ENCODE data around the gene MYLK.

The MYLK gene

DNA sequence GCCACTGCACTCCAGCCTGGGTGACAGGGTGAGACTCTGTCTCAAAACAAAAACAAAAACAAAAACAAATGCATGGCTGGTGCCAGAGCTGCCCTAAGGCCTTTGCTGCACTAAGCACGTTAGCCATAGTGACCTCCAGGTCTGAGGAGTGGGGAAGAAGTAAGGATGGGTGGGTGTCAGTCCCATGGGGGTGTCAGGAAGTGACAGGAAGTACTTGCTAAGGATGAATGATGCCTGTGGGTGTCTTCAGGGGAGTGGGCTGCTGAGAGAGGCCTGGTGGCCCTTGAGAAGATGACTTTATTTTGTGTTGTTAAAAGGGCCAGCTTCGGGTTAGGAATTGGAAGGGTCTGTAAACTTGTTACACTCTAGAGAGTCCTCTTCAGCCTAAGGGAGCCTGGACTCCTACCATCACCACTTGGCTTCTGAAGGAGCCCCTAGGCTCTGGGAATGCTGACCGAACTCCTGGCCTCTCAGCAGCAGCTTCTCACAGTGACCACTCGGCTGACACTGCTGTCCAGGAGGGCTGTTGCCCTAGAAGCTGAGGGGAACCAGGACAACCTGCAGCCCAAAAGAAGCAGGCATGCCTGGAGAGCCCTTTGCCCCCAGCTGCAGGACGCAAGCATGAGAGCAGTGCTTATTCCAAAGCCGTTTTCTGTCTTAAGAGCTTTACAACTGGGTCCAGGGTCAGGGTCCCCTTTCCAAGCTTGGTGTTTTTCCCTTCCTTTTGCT is 116.4 kb downstream of the MYLK start:
- DNase-seq = no peak

DNA sequence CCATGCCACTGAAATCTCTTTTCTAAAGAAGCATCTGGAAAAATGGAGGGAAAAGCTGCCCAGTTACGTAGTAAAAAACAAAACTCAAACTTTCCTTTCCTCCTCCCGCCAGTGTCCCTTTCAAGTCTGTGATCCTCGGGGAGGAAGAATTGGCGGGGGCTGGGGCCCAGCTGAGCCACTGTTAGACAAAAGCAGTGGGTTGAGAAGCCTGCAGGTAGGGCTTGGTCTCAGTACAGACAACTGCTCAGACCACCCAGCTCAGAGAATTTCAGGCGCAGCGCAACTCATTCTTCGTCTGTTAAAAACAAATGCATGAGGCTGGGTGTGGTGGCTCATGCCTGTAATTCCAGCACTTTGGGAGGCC is 117.1 kb downstream of the MYLK start:
- no peak for DNase-seq

DNA sequence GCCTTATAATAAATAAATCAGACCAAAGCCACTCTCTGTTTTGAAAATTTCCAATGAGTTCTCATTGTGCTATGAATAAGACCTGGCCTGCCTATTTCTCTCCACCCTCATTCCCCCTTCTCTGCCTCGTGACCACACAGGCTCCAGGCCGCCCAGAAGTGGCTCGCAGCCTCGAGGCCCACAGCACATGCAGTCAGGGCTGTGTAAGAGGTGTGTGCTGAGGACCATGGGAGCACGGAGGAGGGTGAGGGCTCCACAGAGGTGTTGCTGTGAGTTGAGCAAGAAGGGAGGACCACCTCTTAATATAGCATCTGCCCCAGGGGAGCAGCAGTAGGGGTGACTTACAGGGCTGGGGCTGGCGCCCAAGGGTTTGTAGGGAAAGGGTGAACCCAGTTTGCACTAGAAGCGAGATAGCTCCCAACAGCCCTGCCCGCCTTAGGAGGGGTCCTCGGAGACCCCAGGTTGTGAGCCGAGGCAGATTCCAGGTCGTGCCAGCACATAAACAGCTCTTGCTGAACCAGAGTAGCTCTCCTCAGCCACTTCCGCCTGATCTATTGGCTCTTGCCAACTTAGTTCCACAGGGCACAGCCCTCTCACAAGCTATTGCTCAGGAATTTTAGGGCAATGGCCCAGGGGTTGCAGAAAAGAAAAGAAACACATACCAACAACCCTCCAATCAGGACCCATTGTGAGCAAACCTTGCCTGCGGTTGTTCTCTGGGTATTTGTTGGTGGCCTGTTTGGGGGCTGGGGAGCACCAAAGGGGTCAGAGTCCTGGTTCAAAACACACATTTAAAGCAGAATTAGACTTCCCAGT is 117.7 kb downstream of the MYLK start:
- DNase-seq = no peak

DNA sequence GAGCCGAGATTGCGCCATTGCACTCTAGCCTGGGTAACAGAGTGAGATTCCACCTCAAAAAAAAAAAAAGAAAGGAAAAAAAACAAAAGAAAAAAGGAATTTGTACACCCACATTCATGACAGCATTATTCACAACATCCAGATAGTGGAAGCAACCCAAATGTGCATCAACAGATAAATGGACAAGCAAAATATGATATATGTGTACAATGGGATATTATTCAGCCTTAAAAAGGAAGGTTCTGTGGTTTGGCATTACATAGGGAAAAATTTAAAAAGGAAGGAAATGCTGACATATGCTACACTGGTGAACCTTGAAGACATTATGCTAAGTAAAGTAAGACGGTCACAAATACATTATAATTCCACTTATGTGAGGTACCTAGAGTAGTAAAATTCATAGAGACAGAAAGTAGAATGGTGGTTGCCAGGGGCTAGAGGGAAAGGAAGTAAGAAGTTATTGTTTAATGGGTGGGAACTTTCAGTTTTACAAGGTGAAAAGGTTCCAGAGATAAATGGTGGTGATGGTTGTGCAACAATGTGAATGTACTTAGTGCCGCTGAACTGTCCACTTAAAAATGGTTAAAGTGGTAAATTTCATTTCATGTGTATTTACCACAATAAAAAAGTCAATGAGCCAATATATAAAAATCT is 118.5 kb downstream of the MYLK start:
- no peak for DNase-seq

DNA sequence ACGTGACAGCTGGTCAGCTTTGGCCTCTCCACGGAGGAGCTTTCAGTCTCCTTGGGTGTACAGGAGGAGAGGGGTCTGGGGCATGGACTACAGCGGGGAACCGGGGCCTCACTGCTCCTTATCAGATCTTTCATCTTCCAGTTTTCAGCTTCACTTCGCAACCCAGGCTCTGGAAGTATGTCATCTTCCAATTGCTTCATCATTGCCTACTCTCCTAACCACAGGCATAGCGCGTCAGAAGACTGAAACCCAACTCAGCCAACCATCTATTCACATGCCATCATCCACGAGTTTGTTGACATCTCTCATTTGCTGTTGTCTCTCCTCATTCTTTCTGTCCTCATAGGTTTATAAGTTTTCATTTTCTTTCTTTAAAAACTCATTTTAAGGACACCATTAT is 119.5 kb downstream of the MYLK start:
- DNase-seq = no peak

DNA sequence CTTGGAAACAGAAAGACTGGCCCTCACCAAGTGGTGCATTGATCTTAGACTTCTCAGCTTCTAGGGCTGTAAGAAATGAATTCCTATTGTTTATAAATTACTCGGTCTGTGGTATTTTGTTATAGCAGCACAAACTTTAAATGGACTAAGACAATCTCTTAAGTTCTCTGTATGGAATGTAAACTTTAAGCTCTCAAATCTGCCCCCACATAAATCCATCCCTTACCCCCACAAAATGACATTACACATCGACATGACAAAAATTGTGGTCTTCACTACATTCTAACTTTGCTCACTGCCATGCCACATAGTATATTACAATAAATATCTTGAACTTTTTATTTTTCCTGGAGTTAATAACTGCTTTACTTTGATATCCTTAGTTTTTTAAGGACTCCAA is 121.3 kb downstream of the MYLK start:
- DNase-seq = no peak

DNA sequence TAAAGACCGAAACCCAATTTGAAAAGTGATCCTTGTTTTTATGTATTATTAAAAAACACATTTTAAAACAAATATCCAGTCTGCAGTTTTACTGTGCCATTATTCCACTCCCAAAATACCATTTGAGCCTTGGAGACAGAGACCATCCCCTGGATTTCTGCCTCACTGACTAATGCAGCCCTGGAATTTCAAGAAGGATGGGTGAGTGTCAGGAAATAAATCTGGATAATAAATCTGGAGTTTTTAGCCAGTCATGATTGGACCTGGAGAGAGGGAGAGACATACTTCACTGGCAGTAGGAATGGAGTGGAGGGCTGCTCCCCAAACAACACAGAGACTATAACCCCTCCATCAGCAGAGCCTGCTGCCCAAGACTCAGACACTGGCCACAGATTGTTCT is 123.3 kb downstream of the MYLK start:
- DNase-seq = no peak

DNA sequence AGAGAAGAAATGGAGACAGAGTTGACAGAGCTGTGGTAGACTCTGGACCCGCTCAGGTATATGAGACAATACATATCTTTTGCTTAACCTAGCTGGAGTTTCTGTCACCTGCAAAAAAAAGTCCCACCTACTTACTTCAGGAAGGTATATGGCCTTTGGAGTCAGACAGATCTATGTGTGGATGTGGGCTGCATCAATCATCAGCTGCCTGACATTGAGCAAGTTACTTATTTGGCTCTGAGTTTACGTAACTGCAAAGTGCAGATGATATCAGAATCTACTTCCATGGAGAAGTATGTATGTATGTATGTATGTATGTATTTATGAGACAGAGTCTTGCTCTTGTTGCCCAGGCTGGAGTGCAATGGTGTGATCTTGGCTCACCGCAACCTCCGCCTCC is 124.3 kb downstream of the MYLK start:
- DNase-seq = no peak

DNA sequence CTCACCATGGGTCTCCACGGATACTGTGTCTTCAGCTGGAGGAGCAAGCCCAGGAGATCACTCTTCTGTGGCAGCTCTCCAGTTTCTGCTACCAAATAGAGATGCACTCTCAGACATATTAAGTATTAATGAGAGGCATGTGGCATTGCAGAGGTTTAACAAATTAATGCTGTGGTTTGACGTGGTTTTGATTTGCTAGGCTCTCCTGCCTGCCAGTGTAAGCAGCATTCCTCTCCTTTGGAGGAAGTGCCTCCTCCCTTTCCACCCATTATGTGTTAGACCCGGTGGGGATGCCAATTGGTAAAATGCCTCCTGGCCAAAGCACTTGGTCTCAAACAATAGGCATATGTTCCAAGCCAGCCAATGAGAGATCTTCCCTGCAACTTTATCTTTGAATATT is 124.8 kb downstream of the MYLK start:
- DNase-seq = no peak

DNA sequence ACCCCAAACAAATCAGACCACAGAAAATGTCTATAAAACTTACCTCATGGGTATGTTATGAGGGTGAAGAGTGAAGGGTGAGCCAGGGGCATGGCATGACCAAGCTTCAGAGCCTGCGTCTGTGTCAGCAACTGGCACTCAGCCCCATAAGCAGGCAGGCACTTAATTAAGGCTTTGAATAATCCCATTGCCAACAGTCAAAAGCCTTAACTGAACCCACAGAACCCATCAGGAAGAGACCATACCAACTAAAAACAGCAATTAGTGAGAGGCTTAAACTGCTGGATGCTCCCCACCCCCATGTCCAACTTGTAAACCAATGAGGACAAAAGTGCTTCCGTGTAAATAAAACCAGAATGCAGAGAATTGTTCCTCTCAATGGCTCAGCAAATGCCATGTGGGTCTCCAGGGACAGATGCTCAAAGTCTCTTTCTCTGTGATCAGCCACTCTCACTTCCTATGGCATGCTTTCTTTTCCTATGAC is 126.0 kb downstream of the MYLK start:
- DNase-seq = peak; percentile 76

DNA sequence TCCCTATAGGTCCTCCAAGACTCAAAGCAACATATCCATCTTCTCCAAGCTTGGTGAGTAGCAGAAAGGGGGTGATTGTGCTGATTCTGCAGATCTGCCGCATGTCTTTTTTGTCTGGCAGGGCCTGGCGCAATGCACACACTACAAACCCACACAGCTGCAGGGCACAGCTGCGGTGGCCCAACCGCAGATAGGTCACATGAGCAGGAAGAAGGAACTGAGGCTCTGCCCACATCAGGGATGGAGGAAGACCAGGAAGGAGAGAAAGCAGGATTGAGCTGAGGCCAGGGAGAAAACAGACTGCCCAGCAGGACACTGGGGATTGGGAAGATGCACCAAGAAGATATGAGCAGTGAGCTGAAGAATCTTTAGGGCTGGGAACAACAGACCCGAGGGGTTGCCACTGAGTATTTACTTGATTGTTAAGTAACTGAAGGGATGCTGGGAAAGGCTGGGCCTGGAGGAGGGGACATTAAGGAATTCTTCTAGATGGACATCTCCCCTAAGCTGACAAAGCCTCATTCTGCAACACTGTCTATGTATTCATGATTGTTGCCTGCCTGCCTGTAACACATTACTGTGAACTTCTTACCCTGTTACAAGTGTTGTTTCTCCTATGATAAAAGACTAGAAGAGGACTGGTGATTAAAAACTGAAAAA is 126.7 kb downstream of the MYLK start:
- DNase-seq = no peak

DNA sequence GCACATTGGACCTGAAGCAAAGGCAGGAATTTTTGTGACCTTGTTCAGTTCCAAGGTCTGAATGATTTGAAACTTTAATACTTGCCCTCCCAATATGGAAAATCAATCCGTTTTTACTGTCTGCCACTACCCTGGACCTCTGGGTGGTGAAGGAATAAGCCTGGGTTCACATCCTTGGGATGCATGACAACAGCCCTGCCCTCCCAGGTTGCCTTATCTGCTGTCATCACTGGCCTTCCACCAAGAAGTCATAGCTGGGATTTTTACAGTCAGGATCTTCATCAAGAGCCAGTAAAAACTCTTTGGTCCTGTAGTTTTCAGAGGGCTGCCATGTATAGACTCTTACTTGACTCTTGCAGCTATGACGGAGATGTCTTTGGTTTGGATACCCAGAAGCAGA is 128.6 kb downstream of the MYLK start:
- DNase-seq = no peak

DNA sequence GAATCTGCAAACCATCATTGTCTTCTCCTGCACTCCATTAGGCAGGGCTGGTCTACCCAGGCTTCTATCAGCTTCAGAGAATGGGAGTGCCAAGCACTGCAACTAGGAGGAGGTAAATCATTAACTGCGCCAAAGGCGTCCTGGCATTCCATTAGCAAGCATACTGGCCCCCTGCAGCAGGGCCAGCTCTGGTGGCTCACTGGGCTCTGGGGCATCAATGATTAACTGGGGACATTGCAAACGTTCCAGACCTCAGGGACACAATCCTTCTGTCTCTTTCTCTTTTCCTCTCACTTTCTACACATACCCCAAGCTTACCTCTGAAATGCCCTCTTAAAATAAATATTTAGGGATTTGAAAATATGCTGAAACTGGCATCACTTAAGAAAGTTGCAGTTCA is 129.0 kb downstream of the MYLK start:
- no peak for DNase-seq

DNA sequence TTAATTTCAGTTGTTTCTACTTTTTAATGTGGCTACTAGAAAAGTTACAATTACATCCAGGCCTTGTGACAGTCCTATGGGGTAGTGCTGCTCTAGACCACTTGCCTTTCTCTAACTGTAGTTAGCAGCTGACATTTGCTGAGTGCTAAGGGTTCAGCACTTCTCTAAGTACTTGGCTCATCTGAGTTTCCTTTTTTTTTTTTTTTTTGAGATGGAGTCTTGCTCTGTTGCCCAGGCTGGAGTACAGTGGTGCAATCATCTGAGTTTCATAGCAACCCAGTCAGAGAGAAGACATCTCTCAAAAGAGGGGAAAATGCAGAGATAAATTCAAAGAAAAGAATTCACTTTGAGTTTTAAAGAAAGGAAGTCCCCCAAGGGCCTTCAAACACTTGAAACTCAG is 130.8 kb downstream of the MYLK start:
- DNase-seq = no peak

DNA sequence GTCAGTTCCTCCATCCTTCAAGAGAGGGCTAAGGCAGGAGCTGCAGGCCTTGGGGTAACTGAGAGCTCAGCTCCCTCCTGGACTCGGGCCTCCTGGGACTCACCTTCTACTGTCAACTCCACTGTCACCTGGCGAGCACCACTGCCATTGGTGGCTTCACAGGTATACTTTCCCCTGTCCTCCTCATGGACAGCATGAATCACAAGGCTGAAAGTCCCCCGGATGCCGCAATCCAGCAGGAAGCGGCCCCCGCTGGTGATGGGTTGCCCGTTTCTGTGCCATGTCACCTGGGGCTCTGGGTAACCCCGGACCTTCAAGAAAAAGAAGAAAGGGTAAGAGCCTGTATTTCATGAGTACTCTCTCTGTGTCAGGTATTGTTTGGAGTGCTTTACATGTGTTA is 131.9 kb downstream of the MYLK start:
- DNase-seq = no peak

DNA sequence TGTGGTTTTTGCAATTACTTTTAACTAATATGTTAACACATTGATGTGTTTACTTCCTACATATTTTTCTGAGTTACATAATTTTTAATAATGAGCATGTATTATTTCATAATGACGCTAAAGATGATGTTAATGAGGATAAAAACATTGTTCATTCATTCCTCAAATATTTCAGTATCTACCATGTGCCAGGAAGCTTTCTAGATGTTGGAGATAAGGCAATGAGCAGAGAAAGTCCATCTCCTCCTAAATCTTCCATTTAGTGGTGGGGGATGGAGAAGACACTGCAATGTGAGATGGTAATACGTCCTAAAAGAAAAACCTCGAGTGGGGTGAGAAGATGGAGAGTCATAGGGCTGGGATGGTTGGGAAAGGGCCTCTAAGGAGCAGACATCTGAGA is 132.7 kb downstream of the MYLK start:
- no peak for DNase-seq

DNA sequence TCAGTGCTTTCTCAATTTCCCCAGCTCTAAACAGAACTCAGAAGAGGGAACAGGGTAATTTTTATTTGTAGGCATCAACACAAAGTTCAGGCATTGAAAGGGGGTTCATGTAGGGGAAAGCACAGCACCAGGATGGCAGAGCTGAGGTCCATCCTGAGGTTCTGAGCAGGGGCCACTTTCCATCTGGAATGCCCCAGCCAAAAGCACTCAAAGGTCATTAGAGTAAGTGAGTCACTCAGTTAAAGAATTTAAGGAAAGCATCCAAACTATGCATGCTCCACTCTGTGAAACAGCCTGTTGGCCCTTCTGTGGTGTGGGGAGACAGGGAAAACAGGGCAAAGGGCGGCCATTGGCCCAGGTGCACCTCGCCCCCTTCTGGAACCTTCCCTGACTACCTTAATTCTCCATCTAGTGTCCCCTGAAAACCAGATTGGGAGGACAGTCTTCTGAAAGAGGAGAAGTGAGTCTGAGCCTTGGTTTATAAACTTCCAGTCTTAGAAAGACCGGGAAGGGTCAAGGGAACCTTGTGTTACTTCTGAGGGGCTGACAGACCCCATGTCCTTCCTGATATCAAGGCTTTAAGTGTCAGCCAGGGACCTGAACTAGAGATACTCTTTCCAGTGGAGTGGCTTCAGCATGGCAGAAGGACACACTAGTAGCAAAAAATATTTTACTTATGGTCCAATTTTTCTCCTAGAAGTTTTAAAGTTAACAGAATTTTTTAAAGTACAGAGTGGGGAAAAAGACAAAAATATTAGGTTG is 133.3 kb downstream of the MYLK start:
- DNase-seq = no peak

DNA sequence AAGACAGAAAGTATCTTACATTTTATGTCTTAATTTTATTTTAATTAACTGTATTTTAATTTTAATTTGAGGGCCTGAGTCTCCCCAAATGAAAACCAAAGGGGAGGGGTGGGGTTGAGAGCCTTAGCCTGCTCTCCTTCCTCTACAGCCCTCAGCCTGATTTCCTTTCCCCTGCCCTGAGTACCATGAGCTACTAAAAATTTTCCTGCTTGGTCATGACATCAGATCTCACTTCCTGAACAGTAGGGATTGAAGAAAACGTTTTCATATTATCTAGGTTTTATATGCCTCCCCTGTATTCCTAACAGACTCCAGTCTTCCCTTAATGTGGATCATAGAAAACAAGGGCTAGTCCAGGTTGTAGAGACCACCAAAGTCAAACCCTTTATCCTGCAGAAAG is 133.9 kb downstream of the MYLK start:
- DNase-seq = no peak

DNA sequence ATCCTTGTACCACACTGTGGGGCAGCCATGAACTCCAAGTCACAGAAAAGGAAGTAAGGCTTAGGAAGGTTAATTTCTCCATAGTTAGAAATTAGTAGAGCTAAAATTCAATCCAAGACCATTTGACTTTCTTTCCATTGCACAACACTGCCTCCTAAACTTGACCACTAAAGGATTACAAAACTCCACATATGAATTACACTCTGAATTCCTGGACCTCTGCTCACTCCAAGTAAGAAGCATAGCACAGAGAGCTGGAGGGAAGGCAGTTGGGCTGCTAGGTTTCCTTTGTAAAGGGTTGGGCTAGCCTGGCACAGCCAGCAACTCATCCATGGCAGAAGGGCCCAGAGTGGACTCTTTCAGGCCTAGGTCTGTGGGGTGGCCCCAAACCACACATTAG is 134.4 kb downstream of the MYLK start:
- no peak for DNase-seq

DNA sequence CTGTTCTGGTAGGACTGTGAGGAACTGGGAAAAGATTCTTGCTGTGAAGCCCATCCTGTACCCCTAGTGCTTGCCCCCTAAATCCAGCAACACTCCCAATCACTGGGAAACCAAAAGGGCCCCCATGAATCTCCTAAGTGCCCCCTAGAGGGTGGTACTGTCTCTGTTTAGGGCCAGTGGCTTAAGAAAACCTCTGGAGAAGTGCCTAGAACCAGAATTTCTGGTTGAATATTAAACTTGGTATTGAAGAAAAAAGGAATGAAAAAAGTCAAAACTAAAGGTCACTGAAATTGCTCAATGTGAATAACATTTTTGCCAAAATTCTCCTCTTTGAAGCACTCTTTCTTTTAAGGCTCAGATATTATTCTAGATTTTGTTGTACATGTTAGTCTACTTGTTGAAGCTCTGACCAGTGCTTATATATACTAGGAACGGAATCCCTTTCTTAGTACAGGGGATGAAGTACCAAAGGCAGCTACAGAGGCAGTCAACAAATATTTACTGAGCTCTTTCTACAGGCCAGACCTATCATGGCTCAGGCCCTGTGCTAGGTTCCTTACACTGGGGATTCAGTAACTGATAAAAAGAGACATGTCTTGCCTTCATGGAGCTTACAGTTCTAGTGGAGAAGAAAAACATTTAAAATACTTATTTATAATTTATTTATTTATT is 138.8 kb downstream of the MYLK start:
- DNase-seq = no peak

DNA sequence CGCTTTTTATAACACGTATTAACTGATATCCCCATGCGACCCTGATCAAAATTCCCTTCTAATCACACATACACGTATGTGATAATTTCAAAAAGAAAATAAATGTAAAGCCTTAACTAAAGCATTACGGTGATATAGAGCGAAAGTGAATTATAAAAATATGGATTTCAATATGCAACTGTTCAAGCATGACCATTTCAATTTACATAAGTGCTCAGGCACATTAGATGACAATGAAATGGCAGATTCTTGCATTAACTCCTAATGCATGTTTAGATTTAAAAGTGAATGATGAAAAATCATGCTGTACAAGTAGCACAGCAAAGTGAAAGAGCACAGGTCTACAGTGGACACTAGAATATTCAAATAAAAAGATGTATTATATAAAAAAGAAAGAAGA is 140.1 kb downstream of the MYLK start:
- no peak for DNase-seq

DNA sequence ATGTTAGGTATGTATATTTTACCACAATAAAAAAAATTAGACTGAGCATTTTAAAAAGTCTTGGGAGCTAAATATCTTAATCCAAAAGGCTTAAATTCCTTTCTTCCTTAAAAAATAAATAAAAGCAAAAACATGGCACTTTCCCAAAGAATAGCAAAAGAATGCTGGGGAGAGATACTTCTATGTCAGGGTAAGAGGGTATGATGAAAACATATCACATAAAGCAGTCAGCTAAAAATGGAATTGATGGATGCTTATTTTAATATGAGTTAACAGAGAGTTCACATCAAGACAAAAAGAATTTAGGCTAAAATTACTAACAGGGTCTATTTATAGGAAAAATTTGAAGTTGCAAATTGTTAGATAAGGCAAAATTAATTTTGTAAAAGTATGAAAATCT is 141.0 kb downstream of the MYLK start:
- no peak for DNase-seq
